GM13976 (cell line): ENCODE data around the gene ATXN1.

Experiments used
- DNase-seq: peaks from one replicate; pipeline ENCODE4 v3.0.0; 2012; ENCODE audit warnings: low spot score
- in situ Hi-C: fragments of 300-500 bp; cut with MboI; formaldehyde crosslinking; loops from one replicate; pipeline ENCODE4 v1.12.0; 2022; ENCODE audit warnings: low sequenced_read_pairs, mixed read lengths, inconsistent platforms; ENCODE audit not compliant: unreplicated experiment
- TF ChIP-seq, protein P1 (sequence below): IDR thresholded peaks from 2 replicates; pipeline ENCODE4 v1.5.1; 2012; ENCODE audit warnings: borderline replicate concordance, mild to moderate bottlenecking; ENCODE audit not compliant: insufficient read depth; ENCODE audit errors: extremely low read depth, missing control alignments, control extremely low read depth

ATXN1 gene

DNA sequence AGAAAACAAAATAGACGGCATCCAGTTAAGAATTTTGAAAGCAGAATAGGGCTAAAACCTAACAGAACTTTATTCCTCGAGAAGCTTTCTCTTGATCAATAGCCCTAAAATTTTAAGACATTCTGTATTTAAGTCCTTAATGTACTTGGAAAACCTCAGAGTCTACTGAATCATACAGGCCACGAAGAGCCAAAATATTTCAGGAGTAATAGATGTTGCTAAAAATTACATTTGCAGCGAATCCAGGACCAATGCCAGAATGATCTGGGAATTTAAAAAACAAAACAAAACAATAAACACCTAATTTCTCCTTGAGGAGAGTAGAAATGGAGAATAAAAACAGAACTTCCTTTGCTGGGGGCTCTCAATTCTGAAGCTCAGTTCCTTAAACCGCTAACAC, 23.3 kb downstream of the ATXN1 start:
- TF ChIP-seq, protein P1, sequence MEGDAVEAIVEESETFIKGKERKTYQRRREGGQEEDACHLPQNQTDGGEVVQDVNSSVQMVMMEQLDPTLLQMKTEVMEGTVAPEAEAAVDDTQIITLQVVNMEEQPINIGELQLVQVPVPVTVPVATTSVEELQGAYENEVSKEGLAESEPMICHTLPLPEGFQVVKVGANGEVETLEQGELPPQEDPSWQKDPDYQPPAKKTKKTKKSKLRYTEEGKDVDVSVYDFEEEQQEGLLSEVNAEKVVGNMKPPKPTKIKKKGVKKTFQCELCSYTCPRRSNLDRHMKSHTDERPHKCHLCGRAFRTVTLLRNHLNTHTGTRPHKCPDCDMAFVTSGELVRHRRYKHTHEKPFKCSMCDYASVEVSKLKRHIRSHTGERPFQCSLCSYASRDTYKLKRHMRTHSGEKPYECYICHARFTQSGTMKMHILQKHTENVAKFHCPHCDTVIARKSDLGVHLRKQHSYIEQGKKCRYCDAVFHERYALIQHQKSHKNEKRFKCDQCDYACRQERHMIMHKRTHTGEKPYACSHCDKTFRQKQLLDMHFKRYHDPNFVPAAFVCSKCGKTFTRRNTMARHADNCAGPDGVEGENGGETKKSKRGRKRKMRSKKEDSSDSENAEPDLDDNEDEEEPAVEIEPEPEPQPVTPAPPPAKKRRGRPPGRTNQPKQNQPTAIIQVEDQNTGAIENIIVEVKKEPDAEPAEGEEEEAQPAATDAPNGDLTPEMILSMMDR, result no peak
- in situ Hi-C loops, result no loop called here
- DNase-seq, result no peak

DNA sequence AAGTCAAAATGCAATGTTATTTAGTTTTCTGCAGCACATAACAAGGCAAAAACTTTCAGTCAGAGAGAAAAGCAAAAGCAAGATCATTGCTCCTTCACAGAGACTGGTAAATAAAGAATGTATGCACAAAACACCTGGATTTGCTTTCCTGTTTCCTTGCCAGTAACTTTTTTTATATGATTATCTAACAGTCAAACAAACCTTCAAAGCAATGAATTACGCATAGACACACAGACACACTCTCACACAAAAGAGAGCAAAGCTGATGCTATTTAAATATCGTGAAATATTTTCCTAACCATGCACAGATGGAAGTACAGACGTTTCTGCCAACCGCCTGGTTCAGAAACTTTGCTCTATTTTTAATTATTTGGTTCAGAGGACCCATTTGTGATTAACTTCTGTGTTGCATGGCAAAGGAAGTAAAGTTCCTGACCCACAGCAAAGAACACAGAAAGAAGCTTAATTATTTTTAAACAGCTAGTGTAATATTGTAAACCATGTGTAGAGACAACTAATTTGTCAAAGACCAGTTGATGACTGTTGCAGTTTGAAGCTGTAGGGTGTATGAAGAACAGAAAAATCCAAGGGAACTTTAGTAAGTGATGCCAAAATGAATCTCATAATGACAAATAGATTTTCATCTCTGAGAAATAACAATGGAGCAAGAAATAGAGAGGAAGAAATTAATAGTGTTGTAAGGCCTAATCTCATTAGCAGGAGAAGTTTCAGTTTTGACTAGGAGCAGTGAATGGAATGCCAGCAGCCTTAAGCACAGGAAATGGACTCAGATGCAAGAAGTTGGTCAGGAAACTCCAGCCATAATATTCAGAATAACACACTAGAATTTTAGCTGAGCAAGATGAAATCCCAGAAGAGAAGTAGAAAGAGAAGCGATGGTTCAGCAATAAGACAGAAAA, 24.1 kb downstream of the ATXN1 start:
- TF ChIP-seq, protein P1, result no peak
- in situ Hi-C loops, result no loop called here
- DNase-seq, result no peak

DNA sequence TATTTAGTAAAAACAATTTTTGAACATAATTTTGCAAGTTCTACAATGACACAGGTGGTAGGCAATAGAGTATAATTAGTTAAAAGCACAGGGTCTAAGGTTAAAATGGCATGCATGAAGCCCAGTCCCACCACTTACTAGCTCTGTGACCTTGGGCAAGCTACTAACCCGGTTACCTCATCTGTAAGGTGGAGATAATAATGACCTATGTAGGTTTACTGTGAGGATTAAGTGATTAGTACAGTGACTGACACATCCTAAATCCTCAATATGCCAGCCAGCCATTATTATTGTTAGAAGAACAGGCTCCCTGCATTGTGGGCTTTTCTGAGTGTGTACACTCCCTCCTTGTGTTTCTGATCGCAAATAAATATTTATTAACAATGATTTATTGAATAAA, 26.2 kb downstream of the ATXN1 start:
- no peak for DNase-seq
- in situ Hi-C loops, result no loop called here
- TF ChIP-seq, protein P1, result no peak

DNA sequence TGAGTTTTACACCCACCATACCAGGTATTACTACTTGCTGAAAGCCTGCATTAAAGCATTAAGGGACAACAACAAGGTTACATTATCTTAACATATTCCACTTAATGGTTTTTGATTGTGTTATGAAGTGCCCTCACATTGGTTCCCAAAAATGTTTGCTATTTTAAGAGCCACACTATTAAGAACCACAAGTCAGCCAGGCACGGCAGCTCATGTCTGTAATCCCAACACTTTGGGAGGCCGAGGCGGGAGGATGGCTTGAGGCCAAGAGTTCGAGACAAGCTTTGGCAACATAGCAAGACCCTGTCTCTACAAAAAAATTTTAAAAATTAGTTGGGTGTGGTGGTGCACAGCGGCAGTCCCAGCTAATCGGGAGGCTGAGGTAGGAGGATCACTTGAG, 28.2 kb downstream of the ATXN1 start:
- in situ Hi-C loops, result no loop called here
- TF ChIP-seq, protein P1, result no peak
- no peak for DNase-seq

DNA sequence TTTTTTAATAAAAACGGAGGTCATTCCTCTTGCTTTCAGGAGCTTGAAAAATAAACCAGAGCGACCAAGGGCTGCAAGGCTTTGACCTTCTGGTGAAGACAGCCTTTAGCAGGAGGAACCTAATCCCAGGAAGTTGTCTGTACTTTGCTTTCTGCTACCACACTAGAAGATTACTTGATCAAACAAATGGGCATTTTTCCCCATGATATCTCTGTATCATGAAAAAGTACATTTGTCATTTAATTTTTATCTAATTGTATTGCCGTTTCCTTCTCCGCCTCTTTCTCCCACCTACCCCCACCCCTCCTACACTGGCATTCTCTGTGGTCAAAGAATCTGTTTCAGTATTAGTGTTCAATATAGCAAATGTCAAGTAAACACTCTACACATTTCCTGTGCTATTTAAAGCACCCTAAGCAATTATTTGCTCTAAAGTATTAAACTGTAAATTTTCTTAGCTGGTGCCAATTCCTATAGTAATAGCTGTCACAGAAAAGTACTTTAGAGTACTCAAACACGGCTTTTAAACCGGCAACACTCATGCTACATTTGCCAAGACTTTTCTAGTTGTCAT, 29.7 kb downstream of the ATXN1 start:
- TF ChIP-seq, protein P1, result no peak
- in situ Hi-C loops, result no loop called here
- peak; percentile 33 for DNase-seq

DNA sequence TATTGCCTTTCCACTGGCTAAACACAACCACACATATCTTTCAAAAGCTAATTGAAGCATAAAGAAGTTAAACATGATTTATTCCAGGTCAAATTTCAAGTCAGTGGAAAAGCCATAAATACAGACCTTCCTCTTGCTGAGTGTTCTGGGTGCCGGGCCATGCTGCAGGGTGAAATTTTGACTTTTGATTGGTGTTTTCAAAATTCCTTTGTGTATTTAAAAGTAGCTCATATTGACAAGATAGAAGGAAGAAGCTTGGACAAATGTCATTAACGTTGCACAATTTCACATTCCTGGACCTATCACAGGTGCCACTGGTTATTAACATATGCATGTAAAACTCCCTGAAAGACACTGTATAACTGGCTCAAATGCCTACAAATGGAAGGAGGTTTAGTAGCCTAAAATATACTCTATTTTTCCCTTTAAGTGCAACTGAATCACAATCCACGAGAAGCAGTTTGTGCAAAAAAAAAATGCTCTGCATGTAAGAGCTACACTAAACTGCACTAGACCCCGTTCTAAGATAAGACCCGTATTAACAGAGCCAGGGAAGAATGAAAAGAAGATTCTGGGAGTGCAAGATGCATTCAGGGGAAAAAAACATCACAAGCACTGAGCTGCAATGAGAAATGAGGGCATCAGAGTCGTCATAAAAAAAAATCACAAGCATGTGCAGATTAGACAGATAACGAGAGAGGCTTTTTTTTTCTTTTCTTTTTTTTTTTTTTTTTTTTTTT, 30.4 kb downstream of the ATXN1 start:
- no peak for DNase-seq
- TF ChIP-seq, protein P1, result no peak
- in situ Hi-C loops, result no loop called here
